Measurements from ENCODE around the gene PAPLN. TPM values are rescaled to one million over a fixed set of nuclear protein-coding genes. Genes with fewer than 3 reads are reported as not detected.

The PAPLN gene
- total and polyA plus RNA-seq, 3 donors from 2014 or later = 12.4 to 33.4 (median 24.5) TPM

DNA sequence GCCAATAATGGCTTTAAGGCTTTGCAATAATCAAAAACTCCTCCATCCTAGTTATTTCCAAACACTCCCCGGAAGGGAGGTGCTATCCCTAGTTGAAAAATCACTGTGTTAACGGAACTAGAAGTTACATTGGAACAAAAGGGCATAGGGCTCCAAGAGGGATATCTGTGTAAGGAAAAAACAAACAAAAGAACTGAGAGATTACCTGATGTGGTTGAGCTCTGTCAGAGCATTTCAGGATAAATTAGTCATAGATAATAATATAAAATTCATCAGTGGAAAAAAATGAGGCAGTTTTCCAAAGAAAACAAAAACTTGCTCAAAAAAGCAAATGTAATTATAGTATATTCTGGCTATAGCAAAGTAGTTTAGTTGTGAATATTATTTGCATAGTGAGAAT is 27.4 kb upstream of the PAPLN start:
- Histone ChIP-seq H3K36me3 (ENCODE audit: low read depth, missing control alignments) (no peaks in the 10 kb centered on the region), H3K27ac (no peak overlapping the region), H3K4me3 (no peak overlapping the region), H3K27me3 (no peaks in the 10 kb centered on the region), H3K4me1 (no peaks in the 10 kb centered on the region), H3K9me3 (no peaks in the 10 kb centered on the region)
- 35 to 57% methylated on average over 2 of the region's 2 CpGs for WGBS, 2 donors
- DNase-seq = no peak
- intact Hi-C loops (cut with DNase I; ENCODE audit: low total_unique reads) = loop anchor here (5.0 kb wide), 1 partner anchor 1768 kb away; no protein-coding TSS in a partner anchor
- TF ChIP-seq, protein P1, sequence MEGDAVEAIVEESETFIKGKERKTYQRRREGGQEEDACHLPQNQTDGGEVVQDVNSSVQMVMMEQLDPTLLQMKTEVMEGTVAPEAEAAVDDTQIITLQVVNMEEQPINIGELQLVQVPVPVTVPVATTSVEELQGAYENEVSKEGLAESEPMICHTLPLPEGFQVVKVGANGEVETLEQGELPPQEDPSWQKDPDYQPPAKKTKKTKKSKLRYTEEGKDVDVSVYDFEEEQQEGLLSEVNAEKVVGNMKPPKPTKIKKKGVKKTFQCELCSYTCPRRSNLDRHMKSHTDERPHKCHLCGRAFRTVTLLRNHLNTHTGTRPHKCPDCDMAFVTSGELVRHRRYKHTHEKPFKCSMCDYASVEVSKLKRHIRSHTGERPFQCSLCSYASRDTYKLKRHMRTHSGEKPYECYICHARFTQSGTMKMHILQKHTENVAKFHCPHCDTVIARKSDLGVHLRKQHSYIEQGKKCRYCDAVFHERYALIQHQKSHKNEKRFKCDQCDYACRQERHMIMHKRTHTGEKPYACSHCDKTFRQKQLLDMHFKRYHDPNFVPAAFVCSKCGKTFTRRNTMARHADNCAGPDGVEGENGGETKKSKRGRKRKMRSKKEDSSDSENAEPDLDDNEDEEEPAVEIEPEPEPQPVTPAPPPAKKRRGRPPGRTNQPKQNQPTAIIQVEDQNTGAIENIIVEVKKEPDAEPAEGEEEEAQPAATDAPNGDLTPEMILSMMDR (IDR thresholded peaks at IDR 0.05) = no peak
- no peak for TF ChIP-seq POLR2A (IDR thresholded peaks at IDR 0.05)

DNA sequence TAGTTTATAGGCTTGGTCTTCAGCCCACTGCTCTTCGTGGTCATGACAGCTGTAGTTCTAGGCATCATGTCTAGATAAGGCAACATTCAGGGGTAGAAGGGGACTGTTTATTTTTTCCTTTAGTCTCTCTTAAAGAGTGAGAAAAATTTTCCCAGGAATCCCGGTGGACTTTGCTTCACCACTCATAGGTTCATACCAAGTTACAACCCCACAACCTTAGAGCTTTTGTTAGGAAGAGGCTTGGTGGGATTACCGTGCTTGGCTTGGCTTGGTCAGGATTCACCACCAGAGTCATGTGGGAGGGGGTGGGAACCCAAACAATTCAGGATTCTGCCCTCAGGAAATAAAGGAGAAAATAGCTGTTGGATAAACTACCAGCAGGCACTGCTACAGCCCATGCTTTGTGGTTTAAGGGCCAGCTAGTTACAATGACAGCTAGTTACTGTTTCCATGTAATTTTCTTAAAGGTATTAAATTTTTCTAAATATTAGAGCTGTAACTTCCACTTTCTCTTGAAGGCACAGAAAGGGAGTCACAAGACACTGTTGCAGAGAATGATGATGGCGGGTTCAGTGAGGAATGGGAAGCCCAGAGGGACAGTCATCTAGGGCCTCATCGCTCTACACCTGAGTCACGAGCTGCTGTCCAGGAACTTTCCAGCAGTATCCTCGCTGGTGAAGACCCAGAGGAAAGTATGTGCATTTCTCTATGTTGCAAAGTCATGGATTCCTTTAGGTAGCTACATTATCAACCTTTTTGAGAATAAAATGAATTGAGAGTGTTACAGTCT is 25.9 kb upstream of the PAPLN start:
- no peak overlapping the region for H3K27ac ChIP-seq
- H3K4me3 ChIP-seq = no peak overlapping the region
- no peaks in the 10 kb centered on the region for H3K27me3 ChIP-seq
- intact Hi-C loops (cut with DNase I; ENCODE audit: low total_unique reads) = no loop called here
- TF ChIP-seq POLR2A (IDR thresholded peaks at IDR 0.05) = no peak
- TF ChIP-seq, protein P1 (IDR thresholded peaks at IDR 0.05) = no peak
- no peaks in the 10 kb centered on the region for H3K9me3 ChIP-seq
- no peaks in the 10 kb centered on the region for H3K36me3 ChIP-seq (ENCODE audit: low read depth, missing control alignments)
- no peaks in the 10 kb centered on the region for H3K4me1 ChIP-seq
- WGBS, 2 donors = 90 to 91% methylated on average over 7 of the region's 7 CpGs
- DNase-seq = no peak

GRCh38 chr14:73216030-73216429 is 21.3 kb upstream of the PAPLN start:
- Histone ChIP-seq H3K9me3 (no peaks in the 10 kb centered on the region), H3K4me3 (no peak overlapping the region), H3K27me3 (no peaks in the 10 kb centered on the region), H3K4me1 (no peaks in the 10 kb centered on the region), H3K27ac (no peak overlapping the region), H3K36me3 (ENCODE audit: low read depth, missing control alignments) (no peaks in the 10 kb centered on the region)
- TF ChIP-seq, protein P1 (IDR thresholded peaks at IDR 0.05) = no peak
- no peak for TF ChIP-seq POLR2A (IDR thresholded peaks at IDR 0.05)
- intact Hi-C loops (cut with DNase I; ENCODE audit: low total_unique reads) = no loop called here
- WGBS, 2 donors = 94 to 96% methylated on average over 2 of the region's 2 CpGs
- DNase-seq = no peak

- Histone ChIP-seq H3K27ac (no peak overlapping the region), H3K4me3 (no peak overlapping the region), H3K9me3 (no peaks in the 10 kb centered on the region), H3K27me3 (no peaks in the 10 kb centered on the region), H3K36me3 (ENCODE audit: low read depth, missing control alignments) (no peaks in the 10 kb centered on the region), H3K4me1 (no peaks in the 10 kb centered on the region)
- WGBS, 2 donors = 97 to 100% methylated on average over 1 of the region's 1 CpG
- TF ChIP-seq, protein P1 (IDR thresholded peaks at IDR 0.05) = no peak
- TF ChIP-seq POLR2A (IDR thresholded peaks at IDR 0.05) = no peak
- no peak for DNase-seq
- intact Hi-C loops (cut with DNase I; ENCODE audit: low total_unique reads) = no loop called here
Measured at GRCh38 chr14:73217411-73217810, 19.9 kb upstream of the PAPLN start.

- TF ChIP-seq, protein P1 (IDR thresholded peaks at IDR 0.05) = no peak
- Histone ChIP-seq H3K36me3 (ENCODE audit: low read depth, missing control alignments) (no peaks in the 10 kb centered on the region), H3K27ac (no peak overlapping the region), H3K4me1 (no peaks in the 10 kb centered on the region), H3K9me3 (no peaks in the 10 kb centered on the region), H3K27me3 (no peaks in the 10 kb centered on the region), H3K4me3 (no peak overlapping the region)
- DNase-seq = no peak
- intact Hi-C loops (cut with DNase I; ENCODE audit: low total_unique reads) = no loop called here
- 94% methylated on average over 4 of the region's 4 CpGs for WGBS, 2 donors
Measured at GRCh38 chr14:73220061-73220460, 17.2 kb upstream of the PAPLN start.

Data from testis (tissue), 3 donors.